PC-9 (cell line): ENCODE results near the gene ADGRV1.

Experiments
- EZH2 ChIP-seq: fragments of 200-600 bp; sonication (generic); IDR thresholded peaks from 2 replicates; pipeline ENCODE4 v1.8.0; 2017; ENCODE audit warnings: antibody characterized with exemption, low read depth
- TF ChIP-seq, protein P1 (sequence below): fragments of 200-600 bp; sonication (generic); conservative IDR thresholded peaks from 2 replicates; pipeline ENCODE4 v1.6.1; 2017; ENCODE audit warnings: mixed run types, antibody characterized with exemption, mild to moderate bottlenecking, moderate library complexity

DNA sequence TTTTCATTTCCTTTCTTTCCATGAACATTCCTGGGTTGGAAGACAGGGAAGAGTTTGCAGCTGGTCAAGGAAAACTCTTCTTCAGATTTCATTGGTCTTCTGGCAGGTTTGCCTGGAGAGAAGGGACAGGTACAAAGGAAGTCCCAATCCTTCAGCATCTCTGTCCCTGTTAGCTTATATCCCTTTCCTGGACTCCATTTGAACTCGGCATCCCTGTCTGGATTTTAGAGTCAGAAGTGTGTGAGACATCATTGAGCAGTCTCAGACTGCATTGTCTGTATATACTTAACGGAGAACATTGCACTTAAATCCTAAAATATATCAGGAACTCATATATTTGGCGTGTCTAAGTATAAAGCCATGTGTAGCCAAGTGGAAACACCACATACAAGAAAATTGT is 54.9 kb downstream of the ADGRV1 start:
- TF ChIP-seq, protein P1, sequence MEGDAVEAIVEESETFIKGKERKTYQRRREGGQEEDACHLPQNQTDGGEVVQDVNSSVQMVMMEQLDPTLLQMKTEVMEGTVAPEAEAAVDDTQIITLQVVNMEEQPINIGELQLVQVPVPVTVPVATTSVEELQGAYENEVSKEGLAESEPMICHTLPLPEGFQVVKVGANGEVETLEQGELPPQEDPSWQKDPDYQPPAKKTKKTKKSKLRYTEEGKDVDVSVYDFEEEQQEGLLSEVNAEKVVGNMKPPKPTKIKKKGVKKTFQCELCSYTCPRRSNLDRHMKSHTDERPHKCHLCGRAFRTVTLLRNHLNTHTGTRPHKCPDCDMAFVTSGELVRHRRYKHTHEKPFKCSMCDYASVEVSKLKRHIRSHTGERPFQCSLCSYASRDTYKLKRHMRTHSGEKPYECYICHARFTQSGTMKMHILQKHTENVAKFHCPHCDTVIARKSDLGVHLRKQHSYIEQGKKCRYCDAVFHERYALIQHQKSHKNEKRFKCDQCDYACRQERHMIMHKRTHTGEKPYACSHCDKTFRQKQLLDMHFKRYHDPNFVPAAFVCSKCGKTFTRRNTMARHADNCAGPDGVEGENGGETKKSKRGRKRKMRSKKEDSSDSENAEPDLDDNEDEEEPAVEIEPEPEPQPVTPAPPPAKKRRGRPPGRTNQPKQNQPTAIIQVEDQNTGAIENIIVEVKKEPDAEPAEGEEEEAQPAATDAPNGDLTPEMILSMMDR, result no peak
- no peak for TF ChIP-seq EZH2
